ENCODE results near the gene ARMH1. TPM values are rescaled to one million over a fixed set of nuclear protein-coding genes. Genes with fewer than 3 reads are reported as not detected.

ARMH1 gene
- total RNA-seq (2021; fragmentation: NEBNext Ultra II Directional; extraction: Animal tissue kit (Norgen Biotek cat#: 25700)): under 1 TPM in 4 of 6 experiments, not detected in 2; 0.14 to 0.41 (median 0.32) TPM
- long read RNA-seq: 0 reads

- Mint-ChIP-seq H3K4me3 (peak within 1 kb of the TSS; percentile 90), H3K27ac (peak within 1 kb of the TSS; percentile 89), H3K4me1 (ENCODE audit: low read depth) (peaks cover 31% of the 10 kb centered on the region), H3K36me3 (ENCODE audit: low read depth) (no peaks in the 10 kb centered on the region), H3K27me3 (ENCODE audit: insufficient read depth) (peaks cover 2% of the 10 kb centered on the region; the same call in 1 of the 2 replicates), H3K9me3 (no peaks in the 10 kb centered on the region)
- TF ChIP-seq CTCF (IDR thresholded peaks at IDR 0.05): no peak
- peak; percentile 99 for DNase-seq
Measured at GRCh38 chr1:44674113-44675000, at the start of gene ARMH1, which contains the start of gene TMEM53. TSS of gene ARMH1 (plus strand) at chr1:44674714. CDS start at chr1:44689698, 14,984 bp downstream. TSS of gene TMEM53 (minus strand) at chr1:44674481. CDS start at chr1:44674391, 90 bp downstream.

- no peak for TF ChIP-seq CTCF (IDR thresholded peaks at IDR 0.05)
- Mint-ChIP-seq H3K4me1 (ENCODE audit: low read depth) (peaks cover 66% of the 10 kb centered on the region), H3K27ac (no peak overlapping the region), H3K9me3 (no peaks in the 10 kb centered on the region), H3K36me3 (ENCODE audit: low read depth) (no peaks in the 10 kb centered on the region), H3K27me3 (ENCODE audit: insufficient read depth) (no peaks in the 10 kb centered on the region; the same call in 1 of the 2 replicates), H3K4me3 (no peak overlapping the region)
- no peak for DNase-seq
Measured at GRCh38 chr1:44625348-44625747, 49.2 kb upstream of the ARMH1 start.

GRCh38 chr1:44628962-44629756, 45.4 kb upstream of the ARMH1 start:
- H3K27ac Mint-ChIP-seq: peak overlapping the region; percentile 95
- no peak for TF ChIP-seq CTCF (IDR thresholded peaks at IDR 0.05)

GRCh38 chr1:44630116-44630515, 44.4 kb upstream of the ARMH1 start:
- Mint-ChIP-seq H3K4me3 (peak overlapping the region; percentile 90), H3K36me3 (ENCODE audit: low read depth) (peaks cover 12% of the 10 kb centered on the region), H3K27ac (peak overlapping the region; percentile 95), H3K9me3 (no peaks in the 10 kb centered on the region), H3K4me1 (ENCODE audit: low read depth) (peaks cover 70% of the 10 kb centered on the region), H3K27me3 (ENCODE audit: insufficient read depth) (no peaks in the 10 kb centered on the region; the same call in 1 of the 2 replicates)
- no peak for TF ChIP-seq CTCF (IDR thresholded peaks at IDR 0.05)
- DNase-seq: peak; percentile 93

More at GRCh38 chr1:44628962-44629756, 45.4 kb upstream of the ARMH1 start:
- no peaks in the 10 kb centered on the region for H3K9me3 Mint-ChIP-seq
- peaks cover 68% of the 10 kb centered on the region for H3K4me1 Mint-ChIP-seq (ENCODE audit: low read depth)
- peaks cover 12% of the 10 kb centered on the region for H3K36me3 Mint-ChIP-seq (ENCODE audit: low read depth)
- no peaks in the 10 kb centered on the region; the same call in 1 of the 2 replicates for H3K27me3 Mint-ChIP-seq (ENCODE audit: insufficient read depth)
- peak; percentile 99 for DNase-seq
- H3K4me3 Mint-ChIP-seq: peak overlapping the region; percentile 57

GRCh38 chr1:44631333-44631646, 43.2 kb upstream of the ARMH1 start:
- Mint-ChIP-seq H3K27me3 (ENCODE audit: insufficient read depth) (no peaks in the 10 kb centered on the region; the same call in 1 of the 2 replicates), H3K4me3 (peak overlapping the region; percentile 90), H3K4me1 (ENCODE audit: low read depth) (peaks cover 77% of the 10 kb centered on the region), H3K36me3 (ENCODE audit: low read depth) (peaks cover 20% of the 10 kb centered on the region), H3K27ac (peak overlapping the region; percentile 95), H3K9me3 (no peaks in the 10 kb centered on the region)
- no peak for DNase-seq
- TF ChIP-seq CTCF (IDR thresholded peaks at IDR 0.05): no peak

Measured in HFFc6 (cell line).